ENCODE data around the gene OR5AU1.

The OR5AU1 gene

GRCh38 chr14:21120686-21121085 is 35.2 kb downstream of the OR5AU1 start:
- Histone ChIP-seq H3K9me3 (ENCODE audit: control insufficient read depth, low read length) (no peaks in the 10 kb centered on the region), H3K36me3 (ENCODE audit: control insufficient read depth, insufficient read depth, low read length) (no peaks in the 10 kb centered on the region), H3K9ac (no peak overlapping the region), H3K27me3 (ENCODE audit: control insufficient read depth, insufficient read depth, low read length) (no peaks in the 10 kb centered on the region), H3K79me2 (no peaks in the 10 kb centered on the region), H2AFZ (no peak overlapping the region), H3K4me2 (ENCODE audit: low read length) (no peak overlapping the region), H3K4me3 (ENCODE audit: low read depth, low read length) (no peak overlapping the region), H3K4me1 (no peaks in the 10 kb centered on the region), H3K27ac (no peak overlapping the region)
- no peak for TF ChIP-seq CTCF (IDR thresholded peaks at IDR 0.05)

GRCh38 chr14:21118933-21119332 is 36.9 kb downstream of the OR5AU1 start:
- Histone ChIP-seq H3K36me3 (ENCODE audit: control insufficient read depth, insufficient read depth, low read length) (no peaks in the 10 kb centered on the region), H3K4me3 (ENCODE audit: low read depth, low read length) (no peak overlapping the region), H2AFZ (no peak overlapping the region), H3K4me2 (ENCODE audit: low read length) (no peak overlapping the region), H3K9me3 (ENCODE audit: control insufficient read depth, low read length) (no peaks in the 10 kb centered on the region), H3K9ac (no peak overlapping the region), H3K27ac (no peak overlapping the region), H3K27me3 (ENCODE audit: control insufficient read depth, insufficient read depth, low read length) (no peaks in the 10 kb centered on the region), H3K79me2 (no peaks in the 10 kb centered on the region), H3K4me1 (no peaks in the 10 kb centered on the region)
- no peak for TF ChIP-seq CTCF (IDR thresholded peaks at IDR 0.05)

GRCh38 chr14:21113369-21113768 is 42.5 kb downstream of the OR5AU1 start:
- no peak for TF ChIP-seq CTCF (IDR thresholded peaks at IDR 0.05)
- no peak overlapping the region for H3K27ac ChIP-seq

GRCh38 chr14:21112255-21112654 is 43.6 kb downstream of the OR5AU1 start:
- TF ChIP-seq CTCF (IDR thresholded peaks at IDR 0.05) = no peak
- H3K9me3 ChIP-seq (ENCODE audit: control insufficient read depth, low read length) = no peaks in the 10 kb centered on the region
- no peaks in the 10 kb centered on the region for H3K79me2 ChIP-seq
- H3K9ac ChIP-seq = no peak overlapping the region
- H3K36me3 ChIP-seq (ENCODE audit: control insufficient read depth, insufficient read depth, low read length) = no peaks in the 10 kb centered on the region
- H3K4me1 ChIP-seq = peaks cover 16% of the 10 kb centered on the region
- H3K27me3 ChIP-seq (ENCODE audit: control insufficient read depth, insufficient read depth, low read length) = no peaks in the 10 kb centered on the region
- no peak overlapping the region for H3K27ac ChIP-seq
- no peak overlapping the region for H3K4me3 ChIP-seq (ENCODE audit: low read depth, low read length)
- no peak overlapping the region for H3K4me2 ChIP-seq (ENCODE audit: low read length)
- H2AFZ ChIP-seq = peak overlapping the region; percentile 45

More at GRCh38 chr14:21113369-21113768, 42.5 kb downstream of the OR5AU1 start:
- Histone ChIP-seq H3K4me2 (ENCODE audit: low read length) (no peak overlapping the region), H3K27me3 (ENCODE audit: control insufficient read depth, insufficient read depth, low read length) (no peaks in the 10 kb centered on the region), H3K9ac (no peak overlapping the region), H3K9me3 (ENCODE audit: control insufficient read depth, low read length) (no peaks in the 10 kb centered on the region), H3K4me1 (peaks cover 13% of the 10 kb centered on the region), H3K79me2 (no peaks in the 10 kb centered on the region), H3K4me3 (ENCODE audit: low read depth, low read length) (no peak overlapping the region), H2AFZ (no peak overlapping the region), H3K36me3 (ENCODE audit: control insufficient read depth, insufficient read depth, low read length) (no peaks in the 10 kb centered on the region)

GRCh38 chr14:21109377-21110138 is 46.3 kb downstream of the OR5AU1 start:
- Histone ChIP-seq H2AFZ (peak overlapping the region; percentile 63), H3K27ac (peak overlapping the region; percentile 72), H3K36me3 (ENCODE audit: control insufficient read depth, insufficient read depth, low read length) (no peaks in the 10 kb centered on the region), H3K4me1 (peaks cover 37% of the 10 kb centered on the region), H3K9me3 (ENCODE audit: control insufficient read depth, low read length) (no peaks in the 10 kb centered on the region), H3K9ac (no peak overlapping the region), H3K4me2 (ENCODE audit: low read length) (no peak overlapping the region), H3K79me2 (no peaks in the 10 kb centered on the region), H3K27me3 (ENCODE audit: control insufficient read depth, insufficient read depth, low read length) (no peaks in the 10 kb centered on the region), H3K4me3 (ENCODE audit: low read depth, low read length) (no peak overlapping the region)
- TF ChIP-seq CTCF (IDR thresholded peaks at IDR 0.05) = no peak

Data from parathyroid adenoma (tissue), 2 donors.